Left lobe of liver (tissue), 2 donors: ENCODE data around the gene USO1. TPM values are rescaled to one million over a fixed set of nuclear protein-coding genes. Genes with fewer than 3 reads are reported as not detected.
"Not testable (repeated sequence)": the region's sequence is repeated elsewhere in the genome, so short reads cannot be mapped to it uniquely, and the experiment has no call there.

Experiments used
- ATAC-seq: fragments of 200-7000 bp; cut with Tn5 transposase; one replicate; pipeline ENCODE4 v1.9.1; 2020; ENCODE audit warnings: mild to moderate bottlenecking, moderate library complexity
- DNase-seq: peaks from one replicate; pipeline ENCODE4 v3.0.0-alpha.2; 2020; ENCODE audit warnings: low spot score
- total RNA-seq: library from RNA; stranded (reverse); gene quantifications from one replicate; pipeline ENCODE4 v1.2.1, GENCODE V29; 2021
- donor health status: DM: no; HTN: no; CAD: no; lungs with moderate emphysema.
- donor health status: DM: no; HTN: yes; CAD: no.

USO1 gene
- total RNA-seq, 1 donor from 2014 or later, result 47.1 TPM

- ATAC-seq (no peak), DNase-seq (no peak)
Measured at GRCh38 chr4:75714011-75714410, 10.4 kb upstream of the USO1 start.

GRCh38 chr4:75714704-75715103, 9.7 kb upstream of the USO1 start:
- ATAC-seq, result no peak
- DNase-seq, result no peak

- ATAC-seq (peak; percentile 76), DNase-seq (no peak)
Measured at GRCh38 chr4:75715105-75715799, 9.1 kb upstream of the USO1 start.

GRCh38 chr4:75716054-75716453, 8.3 kb upstream of the USO1 start:
- DNase-seq, ATAC-seq: not testable (repeated sequence)

- no peak for DNase-seq
- no peak for ATAC-seq
Measured at GRCh38 chr4:75717408-75717807, 7.0 kb upstream of the USO1 start.

GRCh38 chr4:75718529-75718928, 5.8 kb upstream of the USO1 start:
- ATAC-seq (no peak), DNase-seq (no peak)

GRCh38 chr4:75722417-75722816, 2.0 kb upstream of the USO1 start:
- ATAC-seq, result no peak
- no peak for DNase-seq

GRCh38 chr4:75723163-75724065, 963 bp upstream of the USO1 start:
- DNase-seq, result no peak
- peak; percentile 39 for ATAC-seq

- peak; percentile 70 for ATAC-seq
- DNase-seq, result peak; percentile 78
Measured at GRCh38 chr4:75724867-75725724, 719 bp downstream of the USO1 start.

- ATAC-seq, DNase-seq: not testable (repeated sequence)
Measured at GRCh38 chr4:75725942-75726538, 1.7 kb downstream of the USO1 start.

GRCh38 chr4:75726577-75726976, 2.2 kb downstream of the USO1 start:
- ATAC-seq (no peak), DNase-seq (no peak)

- DNase-seq, result no peak
- no peak for ATAC-seq
Measured at GRCh38 chr4:75727073-75727472, 2.7 kb downstream of the USO1 start.

- ATAC-seq (no peak), DNase-seq (no peak)
Measured at GRCh38 chr4:75729836-75730235, 5.5 kb downstream of the USO1 start.

GRCh38 chr4:75733369-75733768, 9.0 kb downstream of the USO1 start:
- ATAC-seq (no peak), DNase-seq (no peak)

GRCh38 chr4:75735525-75735924, 11.1 kb downstream of the USO1 start:
- no peak for ATAC-seq
- no peak for DNase-seq

GRCh38 chr4:75736862-75737261, 12.5 kb downstream of the USO1 start:
- ATAC-seq, result peak; percentile 94
- DNase-seq, result no peak

GRCh38 chr4:75737398-75737797, 13.0 kb downstream of the USO1 start:
- DNase-seq (no peak), ATAC-seq (no peak)

GRCh38 chr4:75741027-75741426, 16.6 kb downstream of the USO1 start:
- ATAC-seq, result no peak
- DNase-seq, result no peak

GRCh38 chr4:75742451-75742850, 18.1 kb downstream of the USO1 start:
- ATAC-seq, result no peak

GRCh38 chr4:75745161-75745560, 20.8 kb downstream of the USO1 start:
- no peak for DNase-seq
- peak; percentile 36 for ATAC-seq

More at GRCh38 chr4:75742451-75742850, 18.1 kb downstream of the USO1 start:
- DNase-seq, result no peak

GRCh38 chr4:75745721-75746199, 21.4 kb downstream of the USO1 start:
- ATAC-seq, result no peak

More at GRCh38 chr4:75745721-75746199, 21.4 kb downstream of the USO1 start:
- DNase-seq, result no peak
